Measurements from ENCODE around the gene IFNGR2.

IFNGR2 gene

GRCh38 chr21:33481314-33481943, 78.2 kb downstream of the IFNGR2 start:
- no peak for DNase-seq (ENCODE audit: low spot score)
